Ovary (tissue), 3 donors: ENCODE data around the gene C1QC.

Experiments
- EP300 ChIP-seq: sonication (generic); formaldehyde crosslinking; IDR thresholded peaks from one replicate; pipeline ENCODE4 v1.6.1; 2017; ENCODE audit warnings: antibody characterized with exemption
- POLR2A ChIP-seq: fragments of 450-650 bp; IDR thresholded peaks from one replicate; pipeline ENCODE4 v1.6.1; 2017; ENCODE audit warnings: antibody characterized with exemption, mild to moderate bottlenecking, moderate library complexity
- TF ChIP-seq, protein P1 (sequence below), 3 donors: fragments of 450-650 bp in 2 of 3; fragments of 200-600 bp in 1 of 3; IDR thresholded peaks; one replicate each; pipeline versions ENCODE4 v1.5.1 to v1.8.0; 2016 to 2022; ENCODE audit warnings: antibody characterized with exemption in 3 of 3, mild to moderate bottlenecking in 1 of 3
- donor health status: DM: no; HTN: no; CAD: no.

DNA sequence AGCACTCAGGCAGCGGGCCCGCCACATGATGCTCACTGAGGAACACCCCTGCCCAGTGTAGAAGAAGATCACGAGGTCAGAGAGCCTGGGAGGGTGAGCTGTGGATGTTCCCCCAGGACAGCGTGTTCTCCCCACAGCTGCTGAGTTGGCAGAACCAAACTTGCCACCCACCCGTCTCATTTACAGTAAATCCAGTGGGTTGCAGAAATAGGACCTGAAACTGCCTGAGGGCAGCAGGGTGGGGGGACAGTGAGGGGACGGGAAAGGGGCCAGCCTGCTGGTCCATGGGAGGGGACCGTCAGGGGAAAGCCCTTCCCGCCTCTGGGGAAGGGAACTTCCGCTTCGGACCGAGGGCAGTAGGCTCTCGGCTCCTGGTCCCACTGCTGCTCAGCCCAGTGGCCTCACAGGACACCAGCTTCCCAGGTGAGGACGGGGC, 9.5 kb downstream of the C1QC start, which contains the start of gene C1QB:
- TF ChIP-seq, protein P1, sequence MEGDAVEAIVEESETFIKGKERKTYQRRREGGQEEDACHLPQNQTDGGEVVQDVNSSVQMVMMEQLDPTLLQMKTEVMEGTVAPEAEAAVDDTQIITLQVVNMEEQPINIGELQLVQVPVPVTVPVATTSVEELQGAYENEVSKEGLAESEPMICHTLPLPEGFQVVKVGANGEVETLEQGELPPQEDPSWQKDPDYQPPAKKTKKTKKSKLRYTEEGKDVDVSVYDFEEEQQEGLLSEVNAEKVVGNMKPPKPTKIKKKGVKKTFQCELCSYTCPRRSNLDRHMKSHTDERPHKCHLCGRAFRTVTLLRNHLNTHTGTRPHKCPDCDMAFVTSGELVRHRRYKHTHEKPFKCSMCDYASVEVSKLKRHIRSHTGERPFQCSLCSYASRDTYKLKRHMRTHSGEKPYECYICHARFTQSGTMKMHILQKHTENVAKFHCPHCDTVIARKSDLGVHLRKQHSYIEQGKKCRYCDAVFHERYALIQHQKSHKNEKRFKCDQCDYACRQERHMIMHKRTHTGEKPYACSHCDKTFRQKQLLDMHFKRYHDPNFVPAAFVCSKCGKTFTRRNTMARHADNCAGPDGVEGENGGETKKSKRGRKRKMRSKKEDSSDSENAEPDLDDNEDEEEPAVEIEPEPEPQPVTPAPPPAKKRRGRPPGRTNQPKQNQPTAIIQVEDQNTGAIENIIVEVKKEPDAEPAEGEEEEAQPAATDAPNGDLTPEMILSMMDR (IDR thresholded peaks at IDR 0.05): no peak
- TF ChIP-seq POLR2A (no peak), EP300 (no peak)
